ACC112 (cell line): ENCODE measurements around the gene ITPA.
"Not testable (repeated sequence)": the region's sequence is repeated elsewhere in the genome, so short reads cannot be mapped to it uniquely, and the experiment has no call there.

Experiments
- H2AFZ ChIP-seq: fragments of 200-600 bp; sonication (generic); one replicate; pipeline ENCODE4 v1.6.0; 2017; ENCODE audit warnings: antibody characterized with exemption, low read length; ENCODE audit not compliant: unreplicated experiment
- H3K27ac ChIP-seq: fragments of 200-600 bp; sonication (generic); 2 replicates; pipeline ENCODE4 v1.5.1; 2014; ENCODE audit warnings: low read depth, mild to moderate bottlenecking, antibody characterized with exemption, low read length, moderate library complexity
- H3K27me3 ChIP-seq: fragments of 200-600 bp; sonication (generic); 2 replicates; pipeline ENCODE4 v1.6.1; 2014; ENCODE audit warnings: mild to moderate bottlenecking, antibody characterized with exemption, low read length, moderate library complexity, mixed read lengths; ENCODE audit not compliant: insufficient read depth
- H3K36me3 ChIP-seq: fragments of 200-600 bp; sonication (generic); 2 replicates; pipeline ENCODE4 v1.6.1; 2016; ENCODE audit warnings: mild to moderate bottlenecking, antibody characterized with exemption, low read length, moderate library complexity, mixed read lengths; ENCODE audit not compliant: insufficient read depth
- H3K4me1 ChIP-seq: fragments of 200-600 bp; sonication (generic); one replicate; pipeline ENCODE4 v1.6.1; 2016; ENCODE audit warnings: low read length, mixed read lengths; ENCODE audit not compliant: insufficient read depth, unreplicated experiment, control insufficient read depth
- H3K4me3 ChIP-seq: fragments of 200-600 bp; sonication (generic); 2 replicates; pipeline ENCODE4 v1.5.1; 2014; ENCODE audit warnings: mild to moderate bottlenecking, low read depth, low read length
- H3K79me2 ChIP-seq: fragments of 200-600 bp; sonication (generic); one replicate; pipeline ENCODE4 v1.6.0; 2016; ENCODE audit warnings: low read length; ENCODE audit not compliant: control insufficient read depth, unreplicated experiment, insufficient read depth

The ITPA gene

DNA sequence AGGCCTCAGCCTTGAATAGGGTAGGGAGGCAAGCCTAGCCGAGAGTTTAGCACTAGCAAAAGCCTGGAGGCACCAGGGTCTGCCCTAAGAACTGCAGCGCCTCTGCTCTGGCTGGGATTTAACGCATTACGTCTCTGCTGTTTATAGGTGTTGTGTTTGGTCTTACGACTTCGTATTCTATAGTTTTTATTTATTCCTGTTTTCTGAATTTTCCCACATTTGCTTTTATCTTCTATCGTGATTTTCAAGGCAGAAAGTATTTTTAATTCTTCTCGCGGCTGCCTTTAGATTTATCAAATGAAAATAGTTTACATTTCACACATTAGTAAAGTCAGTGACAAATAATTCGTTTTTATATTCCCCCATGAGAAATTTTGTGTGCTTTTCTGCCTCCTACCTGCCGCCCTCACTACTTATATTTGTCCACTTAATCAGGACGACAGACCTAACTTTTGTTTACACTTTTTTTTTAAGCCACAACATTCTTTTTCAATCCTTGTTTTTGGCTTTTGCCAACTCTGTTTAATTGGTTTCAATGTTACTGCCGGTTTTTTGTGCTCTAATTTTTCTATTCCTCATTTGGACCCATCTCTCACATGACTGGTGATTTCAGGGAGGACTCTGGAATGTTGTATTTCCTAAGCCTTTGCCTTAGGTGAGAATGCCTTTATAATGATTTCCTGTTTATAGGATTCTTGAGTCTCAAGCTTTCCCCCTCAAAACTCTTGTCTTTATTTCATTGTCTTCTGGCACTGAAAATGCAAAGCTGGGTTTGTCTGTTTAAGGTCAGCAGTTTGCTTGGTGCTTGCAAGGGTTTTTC lies 34.6 kb upstream of the ITPA start:
- Histone ChIP-seq H3K36me3 (no peaks in the 10 kb centered on the region), H2AFZ (peak overlapping the region; percentile 32), H3K4me1 (peaks cover 11% of the 10 kb centered on the region), H3K4me3 (peak overlapping the region; percentile 82), H3K79me2 (no peaks in the 10 kb centered on the region), H3K27ac (no peak overlapping the region), H3K27me3 (0 out of 2 replicates have a peak, but pooled peaks cover 5% of the 10 kb centered on the region)

DNA sequence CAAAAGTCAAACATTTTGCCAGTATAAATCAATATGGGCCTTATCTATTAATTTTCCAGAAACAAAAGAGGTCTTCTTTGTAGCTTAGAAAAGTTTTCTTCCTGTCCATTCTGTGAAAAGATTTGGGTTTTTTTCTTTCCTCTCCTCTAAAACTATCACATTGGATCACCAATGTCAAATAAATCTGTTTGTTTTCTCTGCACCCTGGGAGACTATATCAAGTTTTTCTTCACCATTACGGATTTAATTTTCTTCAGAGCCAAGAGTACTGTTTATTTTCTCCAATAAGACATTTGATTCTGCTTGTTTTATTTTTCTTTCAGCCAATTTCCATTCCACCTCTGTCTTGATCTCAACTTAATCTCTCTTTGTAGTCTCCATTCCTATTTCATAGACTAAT lies 34.0 kb upstream of the ITPA start:
- Histone ChIP-seq H2AFZ (peak overlapping the region; percentile 5), H3K79me2 (no peaks in the 10 kb centered on the region), H3K27ac (no peak overlapping the region), H3K4me3 (peak overlapping the region; percentile 82), H3K27me3 (0 out of 2 replicates have a peak, but pooled peaks cover 5% of the 10 kb centered on the region), H3K36me3 (no peaks in the 10 kb centered on the region), H3K4me1 (peaks cover 11% of the 10 kb centered on the region)

DNA sequence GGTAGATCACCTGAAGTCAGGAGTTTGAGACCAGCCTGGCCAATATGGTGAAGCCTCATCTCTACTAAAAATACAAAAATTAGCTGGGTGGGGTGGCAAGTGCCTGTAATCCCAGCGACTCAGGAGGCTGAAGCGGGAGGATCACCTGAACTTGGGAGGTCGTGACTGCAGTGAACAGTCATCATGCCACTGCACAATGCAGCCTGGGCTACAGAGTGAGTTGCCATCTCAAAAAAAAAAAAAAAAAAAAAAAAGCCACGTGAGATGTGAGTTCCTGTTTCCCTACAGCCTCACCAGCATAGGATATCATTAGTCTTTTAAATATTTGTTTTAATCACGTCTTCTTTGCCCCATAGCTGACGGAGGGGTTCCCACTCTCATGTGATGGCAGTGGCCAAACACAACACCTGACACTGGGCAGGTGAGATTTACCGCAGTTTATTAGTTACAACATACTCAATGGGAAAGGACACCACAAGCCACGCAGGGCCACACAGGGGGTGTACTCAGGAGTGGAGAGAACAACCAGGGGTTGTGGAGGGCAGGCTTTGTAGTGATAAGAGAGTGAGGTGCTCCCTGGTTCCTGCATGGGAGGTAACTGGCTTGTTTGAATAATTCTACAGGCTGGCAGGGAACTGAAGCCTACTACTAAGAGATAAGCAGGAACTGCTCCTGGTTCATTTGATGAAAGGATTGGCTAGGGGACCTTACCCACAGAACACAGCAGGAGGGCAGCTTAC lies 31.4 kb upstream of the ITPA start:
- H2AFZ ChIP-seq = no peak overlapping the region
- H3K4me3 ChIP-seq = no peak overlapping the region
- no peaks in the 10 kb centered on the region for H3K79me2 ChIP-seq
- H3K36me3 ChIP-seq = no peaks in the 10 kb centered on the region
- H3K4me1 ChIP-seq = peaks cover 11% of the 10 kb centered on the region
- no peak overlapping the region for H3K27ac ChIP-seq
- no peaks in the 10 kb centered on the region for H3K27me3 ChIP-seq

DNA sequence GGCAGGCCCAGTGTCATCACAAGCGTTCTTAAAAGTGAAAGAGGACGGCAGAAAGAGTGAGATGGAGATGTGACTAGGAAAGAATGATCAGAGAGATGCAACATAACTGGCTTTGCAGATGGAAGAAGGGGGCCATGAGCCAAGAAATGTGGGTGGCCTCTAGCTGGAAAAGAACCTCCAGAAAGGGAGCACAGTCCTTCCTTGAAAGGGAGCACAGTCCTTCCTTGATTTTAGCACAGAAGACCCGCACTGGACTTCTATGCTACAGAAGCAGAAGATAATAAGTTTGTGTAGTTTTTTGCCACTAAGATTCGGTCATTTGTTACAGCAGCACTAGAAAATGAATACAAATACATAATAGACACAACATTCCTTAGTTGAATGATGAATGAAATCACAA lies 29.0 kb upstream of the ITPA start:
- no peak overlapping the region for H3K27ac ChIP-seq
- no peaks in the 10 kb centered on the region for H3K27me3 ChIP-seq
- no peaks in the 10 kb centered on the region for H3K79me2 ChIP-seq
- no peak overlapping the region for H2AFZ ChIP-seq
- no peaks in the 10 kb centered on the region for H3K36me3 ChIP-seq
- H3K4me3 ChIP-seq = no peak overlapping the region
- H3K4me1 ChIP-seq = peaks cover 2% of the 10 kb centered on the region

DNA sequence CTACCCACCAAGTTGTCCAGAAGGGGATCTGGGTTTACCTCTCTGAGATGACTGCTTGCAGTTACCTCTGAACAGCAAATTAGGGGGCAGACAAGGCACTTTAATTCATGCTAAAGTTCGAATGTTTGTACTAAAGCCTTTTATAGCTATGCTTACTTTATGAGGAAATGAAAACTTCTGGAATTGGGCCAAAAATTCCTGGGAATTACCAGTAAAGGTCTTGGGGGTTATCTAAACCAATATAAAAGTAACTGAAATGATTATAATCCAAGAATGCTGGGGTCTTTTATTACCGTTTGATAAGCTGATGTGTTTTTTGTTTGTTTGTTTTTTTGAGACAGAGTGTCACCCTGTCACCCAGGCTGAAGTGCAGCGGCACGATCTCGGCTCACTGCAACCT lies 28.0 kb upstream of the ITPA start:
- H3K79me2 ChIP-seq = no peaks in the 10 kb centered on the region
- no peaks in the 10 kb centered on the region for H3K36me3 ChIP-seq
- H3K27me3 ChIP-seq = no peaks in the 10 kb centered on the region
- no peak overlapping the region for H2AFZ ChIP-seq
- H3K27ac ChIP-seq = no peak overlapping the region
- H3K4me1 ChIP-seq = no peaks in the 10 kb centered on the region
- no peak overlapping the region for H3K4me3 ChIP-seq

DNA sequence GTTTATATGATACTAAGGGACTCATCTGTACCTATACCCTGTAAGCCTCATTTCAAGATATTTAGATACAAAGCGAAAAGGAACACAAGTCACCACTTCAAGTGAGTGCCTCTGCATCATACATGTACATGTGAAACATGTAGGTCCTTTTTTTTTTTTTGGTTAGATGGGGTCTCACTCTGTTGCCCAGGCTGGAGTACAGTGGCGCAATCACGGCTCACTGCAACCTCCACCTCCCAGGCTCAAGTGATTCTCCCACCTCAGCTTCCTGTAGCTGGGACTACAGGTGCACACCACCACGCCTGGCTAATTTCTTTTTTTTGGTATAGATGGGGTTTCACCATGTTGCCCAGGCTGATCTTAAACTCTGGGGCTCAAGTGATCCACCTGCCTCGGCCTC lies 26.9 kb upstream of the ITPA start:
- not testable (repeated sequence) for H3K27me3 ChIP-seq, H3K4me3 ChIP-seq, H2AFZ ChIP-seq, H3K27ac ChIP-seq, H3K36me3 ChIP-seq, H3K4me1 ChIP-seq, H3K79me2 ChIP-seq

DNA sequence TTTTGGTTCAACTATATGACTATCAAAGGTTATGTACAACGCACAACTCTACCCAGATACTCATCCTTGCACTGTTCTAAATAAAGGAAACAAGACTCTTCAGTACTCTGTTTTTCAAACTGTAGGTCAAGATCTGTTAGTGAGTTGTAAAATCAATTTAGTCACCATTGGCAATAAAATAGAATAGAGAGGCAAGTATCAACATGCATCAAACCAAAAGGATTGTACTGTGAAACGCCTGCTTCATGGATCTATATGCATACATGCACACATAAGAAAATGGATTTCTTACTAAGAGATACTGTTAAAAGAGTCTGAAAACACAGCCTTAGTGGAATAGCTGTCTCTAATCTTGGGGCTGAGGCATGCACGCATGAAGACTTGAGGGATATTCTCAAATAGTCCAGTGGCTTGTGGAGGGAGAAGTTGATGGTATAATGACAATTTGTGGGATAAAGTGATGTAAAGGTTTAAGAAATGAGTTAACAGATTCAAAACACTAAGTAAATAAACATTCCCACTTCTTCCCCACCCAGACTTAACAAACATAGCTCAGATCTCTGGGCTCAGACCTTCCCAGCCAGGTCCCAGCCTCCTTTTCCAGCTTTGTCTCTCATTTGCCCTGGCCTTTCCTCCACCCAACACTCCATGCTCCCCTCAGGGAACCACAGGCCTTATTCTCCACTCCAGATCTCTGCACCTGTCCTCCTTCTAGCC lies 25.2 kb upstream of the ITPA start:
- Histone ChIP-seq H3K27ac (no peak overlapping the region), H3K27me3 (no peaks in the 10 kb centered on the region), H2AFZ (no peak overlapping the region), H3K36me3 (no peaks in the 10 kb centered on the region), H3K79me2 (no peaks in the 10 kb centered on the region), H3K4me1 (no peaks in the 10 kb centered on the region), H3K4me3 (no peak overlapping the region)

DNA sequence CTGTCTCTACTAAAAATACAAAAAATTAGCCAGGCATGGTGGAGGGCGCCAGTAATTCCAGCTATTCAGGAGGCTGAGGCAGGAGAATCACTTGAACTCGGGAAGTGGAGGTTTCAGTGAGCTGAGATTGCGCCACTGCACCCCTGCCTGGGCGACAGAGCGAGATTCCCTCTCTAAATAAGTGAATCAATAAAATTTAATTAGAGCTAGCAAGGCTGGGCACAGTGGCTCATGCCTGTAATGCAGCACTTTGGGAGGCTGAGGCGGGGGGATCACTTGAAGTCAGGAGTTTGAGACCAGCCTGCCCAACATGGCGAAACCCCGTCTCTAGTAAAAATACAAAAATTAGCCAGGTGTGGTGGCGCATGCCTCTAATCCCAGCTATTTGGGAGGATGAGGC lies 21.4 kb upstream of the ITPA start:
- not testable (repeated sequence) for H3K4me3 ChIP-seq, H3K36me3 ChIP-seq, H3K79me2 ChIP-seq, H3K27me3 ChIP-seq, H3K27ac ChIP-seq, H2AFZ ChIP-seq, H3K4me1 ChIP-seq

DNA sequence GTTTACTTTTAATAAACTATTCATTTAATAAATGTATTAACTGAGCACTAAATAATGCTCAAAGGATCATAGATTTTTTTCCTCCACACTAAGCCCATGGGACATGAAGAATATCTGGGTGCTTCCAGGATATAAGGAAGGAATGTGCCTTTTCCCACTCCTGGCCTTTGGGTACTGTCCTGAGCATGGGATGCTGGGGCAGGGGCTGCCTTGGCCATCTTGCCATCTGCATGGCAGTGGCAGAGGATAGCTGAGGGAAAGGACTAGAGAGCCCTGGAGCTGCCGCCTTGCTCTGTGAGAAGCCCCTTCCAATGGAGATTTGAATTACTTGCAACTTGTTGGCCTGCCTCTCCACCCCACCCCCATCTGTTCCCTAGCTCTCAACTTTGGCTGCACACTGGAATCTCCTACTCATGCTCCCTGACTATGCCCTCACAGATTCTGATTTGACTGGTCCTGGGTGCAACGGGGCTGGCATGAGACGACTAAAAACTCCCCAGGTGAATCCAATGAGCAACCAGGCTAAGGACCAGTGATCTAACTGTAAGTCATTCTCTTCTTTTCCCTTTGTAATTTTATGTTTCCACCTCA lies 20.4 kb upstream of the ITPA start:
- Histone ChIP-seq H2AFZ (no peak overlapping the region), H3K79me2 (no peaks in the 10 kb centered on the region), H3K36me3 (no peaks in the 10 kb centered on the region; the same call in 1 of the 2 replicates), H3K4me3 (no peak overlapping the region), H3K4me1 (no peaks in the 10 kb centered on the region), H3K27ac (no peak overlapping the region), H3K27me3 (no peaks in the 10 kb centered on the region)

DNA sequence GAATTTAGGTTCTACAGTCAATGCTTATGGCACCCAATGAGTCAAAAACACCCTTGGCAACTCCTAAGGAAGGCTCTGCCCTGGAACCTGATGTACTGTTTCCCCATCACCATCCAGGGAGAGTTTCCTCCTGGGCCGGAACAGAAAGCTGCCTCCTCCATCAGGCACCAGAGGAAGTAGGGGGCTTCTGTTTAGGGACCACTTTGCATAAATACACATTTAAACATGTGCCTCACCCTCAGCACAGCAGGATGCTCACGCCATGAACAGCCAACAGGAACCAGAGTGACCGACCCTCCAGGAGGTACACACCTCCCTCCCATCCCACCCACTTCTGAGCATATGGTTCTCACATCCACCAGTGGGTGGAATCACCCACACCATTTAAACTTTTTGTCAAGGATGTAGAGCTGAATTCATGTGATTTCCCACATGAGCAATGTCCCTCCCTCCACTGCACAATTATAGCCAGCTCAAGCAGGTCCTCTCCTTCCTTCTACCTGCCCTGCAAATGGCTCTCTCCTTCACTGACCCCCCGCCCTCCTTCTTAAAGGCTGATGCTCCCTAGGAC lies 19.7 kb upstream of the ITPA start:
- no peaks in the 10 kb centered on the region for H3K4me1 ChIP-seq
- no peak overlapping the region for H2AFZ ChIP-seq
- H3K79me2 ChIP-seq = no peaks in the 10 kb centered on the region
- H3K36me3 ChIP-seq = no peaks in the 10 kb centered on the region; the same call in 1 of the 2 replicates
- no peak overlapping the region for H3K27ac ChIP-seq
- H3K27me3 ChIP-seq = no peaks in the 10 kb centered on the region
- H3K4me3 ChIP-seq = no peak overlapping the region
